OCI-LY1 (cell line): Measurements from ENCODE around the gene ZNF814.
"Not testable (repeated sequence)": the region's sequence is repeated elsewhere in the genome, so short reads cannot be mapped to it uniquely, and the experiment has no call there.

ENCODE experiments used
- H2AFZ ChIP-seq: fragments of 200-600 bp; sonication (generic), shearing (Covaris generic); 2 replicates; pipeline ENCODE4 v1.6.0; 2014; ENCODE audit warnings: antibody characterized with exemption, mild to moderate bottlenecking, low read length
- H3F3A ChIP-seq: fragments of 200-600 bp; sonication (generic), shearing (Covaris generic); 2 replicates; pipeline ENCODE4 v1.6.0; 2014; ENCODE audit warnings: mild to moderate bottlenecking, antibody characterized with exemption, low read length, moderate library complexity; ENCODE audit not compliant: insufficient read depth
- H3K27ac ChIP-seq: fragments of 200-600 bp; sonication (generic); 2 replicates; pipeline ENCODE4 v1.5.1; 2014; ENCODE audit warnings: low read length, mixed run types, mild to moderate bottlenecking, low read depth; ENCODE audit not compliant: poor library complexity, severe bottlenecking
- H3K27me3 ChIP-seq: fragments of 200-600 bp; sonication (generic); 2 replicates; pipeline ENCODE4 v1.6.0; 2014; ENCODE audit warnings: antibody characterized with exemption, mild to moderate bottlenecking, low read length, moderate library complexity; ENCODE audit not compliant: insufficient read depth
- H3K36me3 ChIP-seq: fragments of 200-600 bp; sonication (generic); 2 replicates; pipeline ENCODE4 v1.6.1; 2014; ENCODE audit warnings: mild to moderate bottlenecking, antibody characterized with exemption, low read length, moderate library complexity, mixed read lengths; ENCODE audit not compliant: insufficient read depth
- H3K4me1 ChIP-seq: fragments of 200-600 bp; sonication (generic); 2 replicates; pipeline ENCODE4 v1.5.1; 2014; ENCODE audit warnings: mild to moderate bottlenecking, low read length, moderate library complexity; ENCODE audit not compliant: insufficient read depth, severe bottlenecking
- H3K4me2 ChIP-seq: fragments of 200-600 bp; sonication (generic), shearing (Covaris generic); 2 replicates; pipeline ENCODE4 v1.6.1; 2014; ENCODE audit warnings: low read length
- H3K4me3 ChIP-seq: fragments of 200-600 bp; sonication (generic); 2 replicates; pipeline ENCODE4 v1.5.1; 2014; ENCODE audit warnings: low read length, low read depth, mild to moderate bottlenecking, mixed read lengths; ENCODE audit not compliant: poor library complexity, severe bottlenecking
- H3K79me2 ChIP-seq: fragments of 200-600 bp; shearing (Covaris generic); 2 replicates; pipeline ENCODE4 v1.6.1; 2016; ENCODE audit warnings: mixed run types, low read length, mixed read lengths; ENCODE audit not compliant: insufficient read depth
- H3K9ac ChIP-seq: fragments of 200-600 bp; sonication (generic), shearing (Covaris generic); 2 replicates; pipeline ENCODE4 v1.6.1; 2014; ENCODE audit warnings: mild to moderate bottlenecking, low read length, mixed read lengths
- H3K9me2 ChIP-seq: fragments of 200-600 bp; sonication (generic), shearing (Covaris generic); 2 replicates; pipeline ENCODE4 v1.6.1; 2014; ENCODE audit warnings: low read depth, mild to moderate bottlenecking, low read length, mixed read lengths
- H3K9me3 ChIP-seq: fragments of 200-600 bp; shearing (Covaris generic); 2 replicates; pipeline ENCODE4 v1.6.1; 2014; ENCODE audit warnings: low read length, mixed read lengths
- H4K20me1 ChIP-seq: fragments of 200-600 bp; sonication (generic), shearing (Covaris generic); 2 replicates; pipeline ENCODE4 v1.6.0; 2016; ENCODE audit warnings: mild to moderate bottlenecking, low read length; ENCODE audit not compliant: insufficient read depth
- EZH2 ChIP-seq: fragments of 200-600 bp; sonication (generic), shearing (Covaris generic); IDR thresholded peaks from 2 replicates; pipeline ENCODE4 v1.8.0; 2017; ENCODE audit warnings: borderline replicate concordance, mixed run types, mild to moderate bottlenecking, antibody characterized with exemption, low read length, moderate library complexity, mixed read lengths
- TF ChIP-seq, protein P1 (sequence below): fragments of 200-600 bp; sonication (generic), shearing (Covaris generic); IDR thresholded peaks from 2 replicates; pipeline ENCODE4 v1.5.1; 2017; ENCODE audit warnings: mild to moderate bottlenecking, antibody characterized with exemption, low read length, moderate library complexity, mixed read lengths

Gene ZNF814

GRCh38 chr19:57870225-57870624, 18.6 kb downstream of the ZNF814 start:
- H3K4me2 ChIP-seq, result no peak overlapping the region
- H4K20me1 ChIP-seq, result no peaks in the 10 kb centered on the region
- H3K36me3 ChIP-seq, result peaks cover 88% of the 10 kb centered on the region
- H3K79me2 ChIP-seq, result no peaks in the 10 kb centered on the region
- H3K4me1 ChIP-seq, result no peaks in the 10 kb centered on the region
- no peak overlapping the region for H3K27ac ChIP-seq
- 0 out of 2 replicates have a peak, but pooled peaks cover 4% of the 10 kb centered on the region for H3F3A ChIP-seq
- H3K4me3 ChIP-seq, result no peak overlapping the region
- no peak for TF ChIP-seq EZH2
- TF ChIP-seq, protein P1, sequence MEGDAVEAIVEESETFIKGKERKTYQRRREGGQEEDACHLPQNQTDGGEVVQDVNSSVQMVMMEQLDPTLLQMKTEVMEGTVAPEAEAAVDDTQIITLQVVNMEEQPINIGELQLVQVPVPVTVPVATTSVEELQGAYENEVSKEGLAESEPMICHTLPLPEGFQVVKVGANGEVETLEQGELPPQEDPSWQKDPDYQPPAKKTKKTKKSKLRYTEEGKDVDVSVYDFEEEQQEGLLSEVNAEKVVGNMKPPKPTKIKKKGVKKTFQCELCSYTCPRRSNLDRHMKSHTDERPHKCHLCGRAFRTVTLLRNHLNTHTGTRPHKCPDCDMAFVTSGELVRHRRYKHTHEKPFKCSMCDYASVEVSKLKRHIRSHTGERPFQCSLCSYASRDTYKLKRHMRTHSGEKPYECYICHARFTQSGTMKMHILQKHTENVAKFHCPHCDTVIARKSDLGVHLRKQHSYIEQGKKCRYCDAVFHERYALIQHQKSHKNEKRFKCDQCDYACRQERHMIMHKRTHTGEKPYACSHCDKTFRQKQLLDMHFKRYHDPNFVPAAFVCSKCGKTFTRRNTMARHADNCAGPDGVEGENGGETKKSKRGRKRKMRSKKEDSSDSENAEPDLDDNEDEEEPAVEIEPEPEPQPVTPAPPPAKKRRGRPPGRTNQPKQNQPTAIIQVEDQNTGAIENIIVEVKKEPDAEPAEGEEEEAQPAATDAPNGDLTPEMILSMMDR, result no peak
- no peak overlapping the region for H2AFZ ChIP-seq
- no peaks in the 10 kb centered on the region for H3K9me2 ChIP-seq
- no peaks in the 10 kb centered on the region for H3K27me3 ChIP-seq
- peaks cover 42% of the 10 kb centered on the region for H3K9me3 ChIP-seq
- no peak overlapping the region for H3K9ac ChIP-seq

DNA sequence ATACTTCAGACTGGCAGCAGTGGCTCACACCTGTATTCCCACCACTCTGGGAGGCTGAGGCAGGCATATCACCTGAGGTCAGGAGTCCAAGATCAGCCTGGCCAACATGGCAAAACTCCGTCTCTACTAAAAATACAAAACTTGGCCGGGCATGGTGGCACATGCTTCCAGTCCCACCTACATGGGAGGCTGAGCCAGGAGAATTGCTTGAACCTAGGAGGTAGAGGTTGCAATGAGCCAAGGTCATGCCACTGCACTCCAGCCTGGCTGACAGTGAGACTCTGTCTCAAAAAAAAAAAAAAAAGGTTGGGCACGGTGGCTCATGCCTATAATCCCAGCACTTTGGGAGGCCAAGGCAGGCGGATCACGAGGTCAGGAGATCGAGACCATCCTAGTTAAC, 19.2 kb downstream of the ZNF814 start:
- not testable (repeated sequence) for H4K20me1 ChIP-seq, H3K4me3 ChIP-seq, H3F3A ChIP-seq, H3K27ac ChIP-seq, H3K27me3 ChIP-seq, H3K4me1 ChIP-seq, H3K4me2 ChIP-seq, H3K79me2 ChIP-seq, H3K9me2 ChIP-seq, H3K9ac ChIP-seq, H2AFZ ChIP-seq
- peaks cover 91% of the 10 kb centered on the region for H3K36me3 ChIP-seq
- peaks cover 42% of the 10 kb centered on the region for H3K9me3 ChIP-seq

DNA sequence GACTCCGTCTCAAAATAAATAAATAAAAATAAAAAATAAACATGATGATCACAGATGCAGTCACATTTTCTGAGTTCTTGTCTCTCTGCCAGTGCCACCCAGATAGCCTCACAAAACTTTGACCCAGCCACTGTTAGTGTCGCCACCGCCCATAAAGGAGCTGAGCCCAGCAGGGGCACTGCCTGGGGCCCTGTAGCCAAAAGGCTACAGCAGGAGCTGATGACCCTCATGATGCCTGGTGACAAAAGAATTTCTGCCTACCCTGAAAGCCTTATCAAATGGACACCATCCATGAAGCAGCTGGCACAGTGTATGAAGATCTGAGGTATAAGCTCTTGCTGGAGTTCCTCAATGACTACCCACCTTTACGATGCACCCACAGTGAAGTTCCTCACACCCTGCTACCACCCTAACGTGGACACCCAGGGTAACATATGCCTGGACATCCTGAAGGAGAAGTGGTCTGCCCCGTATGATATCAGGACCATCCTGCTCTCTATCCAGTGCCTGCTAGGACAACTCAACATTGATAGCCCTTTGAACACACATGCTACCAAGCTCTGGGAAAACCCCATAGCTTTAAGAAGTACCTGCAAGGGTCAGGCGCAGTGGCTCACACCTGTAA, 20.9 kb downstream of the ZNF814 start:
- Histone ChIP-seq H3K4me3 (no peak overlapping the region), H3K27me3 (no peaks in the 10 kb centered on the region), H3K9me3 (peaks cover 31% of the 10 kb centered on the region), H2AFZ (no peak overlapping the region), H3K79me2 (no peaks in the 10 kb centered on the region), H3K4me2 (no peak overlapping the region), H3F3A (0 out of 2 replicates have a peak, but pooled peaks cover 4% of the 10 kb centered on the region), H3K9me2 (no peaks in the 10 kb centered on the region), H3K27ac (no peak overlapping the region), H3K36me3 (peaks cover 92% of the 10 kb centered on the region), H3K9ac (no peak overlapping the region), H3K4me1 (no peaks in the 10 kb centered on the region), H4K20me1 (no peaks in the 10 kb centered on the region)
- TF ChIP-seq, protein P1, result no peak

GRCh38 chr19:57862351-57862750, 26.5 kb downstream of the ZNF814 start:
- H3K27ac ChIP-seq, H3K9me2 ChIP-seq, H3K9me3 ChIP-seq, H4K20me1 ChIP-seq, H3K79me2 ChIP-seq, H3K4me1 ChIP-seq, H3K27me3 ChIP-seq, H3F3A ChIP-seq, H3K9ac ChIP-seq, H3K4me3 ChIP-seq, H3K4me2 ChIP-seq, H2AFZ ChIP-seq: not testable (repeated sequence)
- H3K36me3 ChIP-seq, result peaks cover 95% of the 10 kb centered on the region

GRCh38 chr19:57854117-57854516, 34.7 kb downstream of the ZNF814 start:
- H2AFZ ChIP-seq, H3K9ac ChIP-seq, H3F3A ChIP-seq, H3K9me2 ChIP-seq, H4K20me1 ChIP-seq, H3K27ac ChIP-seq, H3K79me2 ChIP-seq, H3K27me3 ChIP-seq, H3K9me3 ChIP-seq, H3K4me3 ChIP-seq, H3K4me2 ChIP-seq, H3K4me1 ChIP-seq: not testable (repeated sequence)
- H3K36me3 ChIP-seq, result peaks cover 64% of the 10 kb centered on the region

GRCh38 chr19:57851812-57852603, 36.8 kb downstream of the ZNF814 start:
- not testable (repeated sequence) for H3F3A ChIP-seq, H3K9me3 ChIP-seq, H3K4me1 ChIP-seq, H3K4me2 ChIP-seq, H3K27me3 ChIP-seq, H3K4me3 ChIP-seq, H3K9ac ChIP-seq, H3K79me2 ChIP-seq, H3K27ac ChIP-seq, H2AFZ ChIP-seq, H4K20me1 ChIP-seq, H3K9me2 ChIP-seq
- H3K36me3 ChIP-seq, result peaks cover 47% of the 10 kb centered on the region
